NCI-H510A (cell line): ENCODE data around the gene PWP2.
"Not testable (repeated sequence)": the region's sequence is repeated elsewhere in the genome, so short reads cannot be mapped to it uniquely, and the experiment has no call there.

Source experiments
- DNase-seq: peaks from one replicate; lab custom pipeline; 2025; lab: John Stamatoyannopoulos, UW

PWP2 gene

DNA sequence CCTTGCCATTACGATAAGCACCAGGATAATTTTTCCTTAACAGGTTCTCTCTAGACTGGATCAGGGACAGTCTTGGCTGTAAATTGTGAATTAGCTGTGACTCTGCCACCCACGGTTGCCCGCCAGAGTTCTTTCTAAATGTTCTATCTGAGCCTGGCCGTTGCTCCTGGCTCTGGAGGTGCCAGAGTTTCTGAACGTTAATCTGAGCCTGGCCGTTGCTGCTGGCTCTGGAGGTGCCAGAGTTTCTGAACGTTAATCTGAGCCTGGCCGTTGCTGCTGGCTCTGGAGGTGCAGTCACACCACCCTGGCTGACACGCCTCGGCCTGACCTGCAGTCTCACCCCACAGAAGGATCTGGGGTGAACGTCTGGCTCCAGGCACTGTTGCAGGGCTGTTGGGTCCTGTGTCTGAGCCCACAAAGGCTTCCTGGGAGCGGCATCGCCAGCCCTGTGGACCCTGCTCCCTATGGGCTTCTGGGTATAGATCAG, 56.0 kb downstream of the PWP2 start:
- not testable (repeated sequence) for DNase-seq

DNA sequence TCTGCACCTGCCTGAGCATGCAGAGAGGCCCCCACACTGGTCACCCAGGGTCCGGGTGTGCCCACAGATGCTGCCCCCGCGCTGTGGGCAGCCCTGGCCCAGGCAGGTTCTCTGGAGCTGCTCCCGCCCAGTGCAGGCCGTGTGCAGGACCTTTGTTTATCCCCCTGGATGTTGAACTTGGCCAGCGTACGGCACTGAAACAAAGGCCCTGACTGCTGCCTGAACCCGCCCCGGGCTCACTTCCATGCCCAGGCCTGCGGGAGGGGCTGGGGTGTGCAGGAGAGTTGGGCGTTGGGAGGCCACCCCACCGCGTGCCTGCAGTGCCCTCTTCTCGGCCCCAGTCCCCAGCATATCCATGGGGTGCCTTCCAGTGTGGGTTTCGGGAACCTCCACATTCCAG, 58.7 kb downstream of the PWP2 start:
- not testable (repeated sequence) for DNase-seq

DNA sequence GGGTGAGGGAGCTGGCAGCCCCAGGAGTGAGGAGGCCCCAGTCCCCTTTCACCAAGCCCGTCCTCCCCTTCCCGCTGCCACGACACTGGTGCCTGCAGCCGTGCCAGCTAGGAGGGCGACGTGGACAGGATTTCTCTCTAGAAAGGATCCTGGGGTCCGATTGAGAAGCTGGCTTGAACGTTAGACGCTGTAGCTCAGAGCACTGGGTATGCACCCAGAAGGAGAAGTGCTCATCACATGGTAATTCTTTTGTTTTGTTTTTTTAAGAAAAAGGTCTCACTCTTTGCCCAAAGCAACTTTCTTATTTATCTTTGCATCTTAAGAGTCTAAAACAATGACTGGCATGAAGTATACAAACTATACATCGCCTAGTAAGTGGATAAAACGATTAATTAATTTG, 60.3 kb downstream of the PWP2 start:
- DNase-seq: not testable (repeated sequence)

DNA sequence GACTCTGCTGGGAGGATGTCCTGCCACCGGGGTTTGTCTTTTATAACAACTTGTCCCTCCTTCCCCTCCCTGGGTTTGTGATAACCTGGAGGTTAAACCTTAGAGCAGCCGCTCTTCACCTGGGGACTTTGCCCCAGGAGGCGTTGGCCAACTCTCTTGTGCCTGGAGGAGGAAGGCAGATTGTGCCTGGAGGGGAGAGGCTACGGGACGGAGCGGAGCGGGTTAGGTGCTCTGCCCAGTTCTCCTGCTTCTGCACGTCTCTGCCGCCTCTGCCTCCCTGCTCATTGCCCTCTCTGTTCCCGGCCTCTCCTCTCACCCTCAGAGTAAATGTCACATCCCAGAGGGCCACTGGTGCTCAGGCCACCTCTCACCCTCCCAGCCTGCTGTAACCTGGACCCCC, 63.1 kb downstream of the PWP2 start:
- not testable (repeated sequence) for DNase-seq

DNA sequence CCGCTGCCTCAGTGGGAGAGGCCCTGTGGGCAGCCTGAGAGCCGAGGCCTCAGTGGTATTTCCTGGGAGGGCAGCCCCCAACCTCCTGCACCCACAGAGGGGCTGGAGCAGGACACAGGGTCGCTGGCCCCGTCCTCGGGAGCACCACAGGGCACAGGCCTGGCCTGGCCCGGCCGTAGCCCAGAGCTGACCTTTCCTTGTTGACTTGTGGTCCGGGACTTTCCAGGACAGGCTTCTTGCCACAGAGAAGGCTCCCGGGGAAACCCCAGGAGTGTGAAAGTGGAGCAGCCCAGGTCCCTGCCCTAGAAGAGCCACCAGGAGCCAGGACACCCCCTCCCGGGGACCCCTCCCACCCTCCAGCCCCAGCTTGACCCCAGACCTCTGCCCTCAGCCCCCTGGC, 63.7 kb downstream of the PWP2 start:
- not testable (repeated sequence) for DNase-seq

DNA sequence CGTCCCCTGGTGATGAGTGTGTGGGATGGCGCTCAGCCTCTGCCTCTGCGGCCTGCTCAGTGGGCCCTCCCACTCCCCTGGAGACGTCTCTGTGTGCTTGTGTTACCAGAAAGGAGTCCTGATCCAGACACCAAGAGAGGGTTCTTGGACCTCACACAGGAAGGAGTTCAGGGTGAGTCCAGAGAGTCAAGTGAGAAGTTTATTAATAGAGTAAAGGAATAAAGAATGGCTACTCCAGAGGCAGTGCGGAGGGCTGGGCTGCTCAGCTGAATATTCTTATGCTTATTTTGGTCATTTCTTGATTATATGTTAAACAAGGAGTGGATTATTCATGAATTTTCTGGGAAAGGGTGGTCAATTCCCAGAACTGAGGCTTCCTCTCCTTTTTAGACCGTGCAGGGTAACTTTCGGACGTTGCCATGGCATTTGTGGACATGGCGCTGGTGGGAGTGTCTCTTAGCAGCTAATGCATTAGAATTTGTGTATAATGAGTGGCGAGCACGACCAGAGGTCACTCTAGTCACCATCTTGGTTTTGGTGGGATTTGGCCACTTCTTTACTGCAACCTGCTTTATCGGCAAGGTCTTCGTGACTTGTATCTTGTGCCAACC, 64.9 kb downstream of the PWP2 start:
- not testable (repeated sequence) for DNase-seq

DNA sequence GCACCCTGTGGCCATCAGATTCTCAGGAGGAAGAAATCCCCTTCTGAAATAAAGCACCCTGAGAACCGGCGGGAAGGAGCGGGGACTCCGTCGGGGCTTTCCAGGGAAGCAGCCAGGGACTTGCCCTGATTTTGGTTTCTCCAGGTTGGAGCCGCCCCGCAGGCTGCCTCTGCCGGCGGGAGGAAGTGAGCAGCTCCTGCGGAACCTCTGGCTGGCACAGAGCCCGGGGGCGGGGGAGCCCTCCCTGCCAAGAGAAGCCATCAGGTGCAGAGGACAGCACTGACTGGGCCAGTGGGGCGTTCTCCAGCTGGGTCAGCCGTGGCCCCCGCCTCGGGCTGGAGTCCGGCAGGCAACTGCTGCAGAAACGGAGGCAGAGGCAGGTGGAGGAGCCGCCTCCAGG, 65.5 kb downstream of the PWP2 start:
- not testable (repeated sequence) for DNase-seq

DNA sequence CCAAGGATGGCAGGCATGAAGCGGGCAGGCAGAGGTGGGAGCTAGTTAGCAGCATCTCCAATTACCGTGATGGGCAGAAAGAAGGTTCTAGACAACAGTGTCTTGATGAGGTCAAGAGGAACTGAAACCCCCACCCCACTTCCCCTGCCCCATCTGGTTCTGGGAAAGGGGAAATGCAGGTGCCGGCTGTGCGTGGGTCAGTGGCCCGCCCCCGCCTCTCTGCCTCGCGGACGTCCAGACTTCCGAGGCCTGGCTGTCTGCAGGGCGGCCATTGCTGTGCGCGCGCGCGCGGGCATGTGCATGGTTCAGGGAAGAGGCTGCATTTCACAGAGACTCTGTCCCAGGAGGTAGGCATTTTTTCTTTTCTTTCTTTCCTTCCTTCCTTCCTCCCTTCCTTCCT, 68.0 kb downstream of the PWP2 start:
- DNase-seq: not testable (repeated sequence)

DNA sequence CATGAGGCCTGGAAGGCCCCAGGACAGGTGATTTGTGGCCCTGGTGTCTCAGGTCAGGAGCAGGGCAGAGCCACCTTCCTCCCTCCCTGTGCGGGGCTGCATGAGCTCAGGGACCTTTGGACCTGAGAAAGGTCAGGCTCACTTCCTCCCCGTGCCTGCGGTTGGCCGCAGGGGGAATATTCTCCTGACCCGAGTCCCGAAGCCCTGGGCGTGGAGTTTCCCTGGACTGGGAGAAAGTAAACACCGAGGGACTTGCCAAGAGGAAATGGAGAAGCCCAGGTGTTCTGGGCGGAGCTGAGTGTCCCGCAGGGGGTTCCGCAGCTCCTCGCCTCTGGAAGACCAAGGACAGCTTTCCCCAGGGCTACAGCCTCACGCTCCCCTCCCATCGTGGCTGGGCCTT, 68.9 kb downstream of the PWP2 start:
- not testable (repeated sequence) for DNase-seq
